Stimulated activated CD8-positive, alpha-beta memory T cell treated with anti-CD3 and anti-CD28 coated beads, Interleukin-12 subunit alpha, Interleukin-12 subunit beta, amount 100 ng/mL, for 24 hours (primary cell): ENCODE results near the gene ANKRD63.
A peak's percentile ranks its signal among the peaks of the same experiment; 100 is the strongest.

Experiments used
- DNase-seq: peaks from one replicate; pipeline ENCODE4 v3.0.0-alpha.2; 2020; ENCODE audit errors: extremely low read depth

Gene ANKRD63, protein sequence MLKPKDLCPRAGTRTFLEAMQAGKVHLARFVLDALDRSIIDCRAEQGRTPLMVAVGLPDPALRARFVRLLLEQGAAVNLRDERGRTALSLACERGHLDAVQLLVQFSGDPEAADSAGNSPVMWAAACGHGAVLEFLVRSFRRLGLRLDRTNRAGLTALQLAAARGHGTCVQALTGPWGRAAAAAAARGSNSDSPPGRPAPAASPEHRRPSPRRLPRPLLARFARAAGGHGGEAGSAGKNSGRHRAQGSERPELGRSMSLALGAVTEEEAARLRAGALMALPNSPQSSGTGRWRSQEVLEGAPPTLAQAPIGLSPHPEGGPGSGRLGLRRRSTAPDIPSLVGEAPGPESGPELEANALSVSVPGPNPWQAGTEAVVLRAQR

DNA sequence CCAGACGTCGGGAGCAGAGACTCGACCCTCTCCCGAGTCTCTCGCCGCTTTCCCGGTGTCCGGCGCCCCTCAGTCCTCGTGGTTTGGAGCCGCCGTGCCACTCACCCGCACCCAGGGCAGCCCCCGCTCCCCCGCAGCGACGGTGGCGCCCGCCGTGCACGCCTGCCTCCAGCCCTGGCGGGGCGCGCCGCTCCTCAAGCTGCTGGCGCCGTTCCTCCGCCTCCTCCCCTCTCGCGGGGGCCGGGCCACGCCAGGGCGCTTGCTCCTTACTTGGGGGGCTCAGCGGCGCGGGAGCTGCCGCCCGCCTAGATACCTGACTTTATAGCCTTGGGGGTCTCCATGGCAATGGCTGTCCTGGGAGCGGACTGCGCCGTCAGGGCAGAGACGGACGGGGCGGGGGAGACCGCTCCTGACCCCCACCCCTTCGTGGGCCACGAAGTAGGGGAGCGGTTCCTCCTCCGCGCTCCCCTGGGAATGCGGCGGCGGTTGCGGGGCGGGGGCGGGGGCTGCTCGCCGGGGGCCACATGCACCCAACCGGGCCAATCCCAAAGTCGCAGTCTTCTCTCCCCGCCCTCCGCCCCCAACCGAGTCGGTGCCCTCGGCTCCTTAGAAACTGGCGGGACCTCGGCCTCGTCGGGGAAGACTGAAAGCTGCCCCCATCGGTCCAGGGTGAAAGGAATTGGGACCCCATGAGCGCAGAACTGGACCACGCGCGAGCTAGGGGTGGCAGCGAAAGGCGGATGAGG, at the start of gene ANKRD63:
Gene ANKRD63 (minus strand): TSS at position 196 of the 746 bp plus-strand sequence. CDS start 478 bp downstream, outside the sequence.
- no peak for DNase-seq

DNA sequence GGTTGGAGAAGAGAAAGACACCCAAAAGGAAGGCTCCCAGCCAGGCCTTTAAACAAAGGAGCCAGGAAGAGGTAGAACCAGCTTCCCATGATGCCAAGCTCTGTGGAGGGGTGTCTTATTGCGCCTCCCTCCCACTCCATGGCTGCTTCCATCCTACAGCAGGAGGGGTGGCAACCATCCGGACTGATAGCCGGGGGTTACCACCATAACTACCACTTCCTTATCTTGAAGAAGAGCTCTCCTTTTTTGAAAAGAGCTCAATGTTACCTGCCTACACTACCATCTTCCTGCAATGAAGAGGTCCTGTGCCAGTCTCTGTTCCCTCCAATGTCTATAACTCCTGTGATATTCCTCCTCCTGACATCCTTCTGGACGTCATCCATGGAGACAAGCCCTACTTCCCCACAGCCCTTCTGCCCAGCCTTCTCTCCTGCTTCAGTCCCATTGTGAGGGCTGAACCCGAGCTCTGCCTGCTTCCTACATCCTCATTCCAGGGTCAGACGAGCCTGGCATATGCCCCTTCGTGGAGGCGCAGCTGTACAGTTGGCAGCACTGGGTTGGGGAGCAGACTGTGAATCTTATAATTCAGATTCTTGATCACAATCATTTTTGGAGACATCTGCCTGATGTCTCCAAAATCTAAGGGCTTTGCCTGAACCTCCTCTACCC, 49.4 kb upstream of the ANKRD63 start:
- no peak for DNase-seq

DNA sequence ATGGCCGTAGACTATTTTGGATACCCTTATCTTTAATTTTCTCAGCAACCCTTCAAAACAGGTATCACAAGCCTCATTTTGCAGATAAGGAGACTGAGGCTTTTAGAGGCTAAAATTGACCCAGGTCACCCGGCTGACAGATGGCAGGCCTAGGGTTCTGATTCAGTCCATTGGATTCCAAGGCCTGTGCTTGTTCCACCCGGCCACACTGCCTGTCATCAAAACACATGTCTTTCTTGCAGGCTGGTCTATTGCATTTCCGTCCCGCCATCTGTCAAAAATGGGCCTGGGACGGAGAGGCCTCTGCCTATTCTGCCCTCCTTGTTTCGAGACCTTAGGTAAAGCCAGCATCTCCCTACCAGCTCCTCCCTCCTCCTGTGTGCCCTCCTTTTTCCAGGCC, 48.8 kb upstream of the ANKRD63 start:
- no peak for DNase-seq

DNA sequence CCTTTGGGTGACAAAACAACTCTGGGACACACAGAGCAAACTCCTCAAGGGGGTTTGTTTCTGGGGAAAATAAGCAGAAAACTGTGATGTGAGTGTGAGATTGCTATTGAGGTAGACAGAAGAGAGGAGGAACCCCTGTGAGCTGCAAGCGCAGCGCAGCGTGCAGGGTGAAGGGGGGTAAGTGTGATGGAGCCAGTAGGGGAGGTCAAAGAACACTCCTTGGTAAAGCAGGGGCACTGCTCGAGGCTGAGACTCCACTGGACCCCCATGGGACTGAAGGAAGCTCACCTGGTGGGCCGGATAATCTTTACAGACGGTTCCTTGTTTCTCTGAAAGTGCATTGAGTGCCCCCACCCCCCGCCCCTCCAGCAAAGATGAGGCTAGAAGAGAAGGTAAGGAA, 48.2 kb upstream of the ANKRD63 start:
- DNase-seq: no peak

DNA sequence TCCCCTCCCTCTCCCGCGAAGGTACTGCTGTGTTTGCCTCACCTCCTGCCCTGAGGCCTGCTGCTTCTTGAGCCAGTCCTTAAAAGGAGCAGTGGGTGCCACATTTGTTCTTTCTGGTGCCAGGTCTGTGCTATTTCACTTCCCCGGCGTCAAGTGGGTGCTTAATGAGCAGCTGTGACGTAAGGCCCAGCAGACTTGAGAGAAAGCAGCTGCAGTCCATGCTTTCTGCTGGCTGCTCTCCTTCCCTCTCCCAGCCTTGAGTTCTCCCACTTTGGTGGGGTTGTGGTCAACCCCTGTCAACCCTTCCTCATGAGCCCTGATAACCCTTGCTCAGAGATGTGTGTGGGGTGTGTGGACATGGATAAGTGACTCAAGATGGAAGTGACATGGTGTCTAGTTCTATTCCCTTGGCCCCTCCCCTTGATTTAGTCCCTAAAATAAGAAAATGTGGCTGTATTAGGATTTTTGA, 47.5 kb upstream of the ANKRD63 start:
- DNase-seq: no peak

DNA sequence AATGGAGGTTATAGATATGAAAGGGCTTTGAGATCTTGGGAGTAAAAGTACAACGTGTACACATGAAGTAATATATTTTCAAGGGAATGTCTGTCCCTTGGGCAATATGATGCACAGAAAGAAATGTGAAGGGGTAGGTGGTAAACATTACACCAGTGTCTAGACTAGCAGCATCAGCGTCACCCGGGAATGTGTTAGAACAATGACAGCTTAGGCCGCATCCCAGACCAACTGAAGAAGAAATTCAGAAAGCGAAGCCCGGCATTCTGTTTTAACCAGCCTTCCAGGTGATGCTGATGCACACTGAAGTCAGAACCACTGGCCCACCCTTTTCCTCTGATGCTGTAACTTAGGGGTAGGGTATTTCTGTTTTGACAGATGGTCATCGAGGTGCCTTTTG, 46.9 kb upstream of the ANKRD63 start:
- no peak for DNase-seq

DNA sequence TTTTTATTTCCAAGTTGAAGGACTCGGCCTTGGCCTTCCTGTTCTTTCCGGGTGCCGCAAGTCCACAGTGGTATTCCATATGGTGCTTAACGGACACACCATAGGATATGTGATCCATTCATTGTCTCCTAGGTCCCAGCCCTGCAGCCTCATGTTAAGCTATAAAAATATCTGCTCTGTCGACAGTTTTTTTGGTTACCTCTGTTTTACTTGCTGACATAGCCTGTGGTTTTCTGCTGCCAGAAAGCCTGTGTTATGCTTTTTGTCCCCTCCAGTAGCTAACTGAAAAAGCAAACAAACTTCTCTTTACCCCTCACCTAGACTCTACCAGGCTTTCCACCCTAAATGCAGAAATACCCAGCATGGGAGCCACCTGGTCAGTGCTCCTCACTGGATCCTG, 45.9 kb upstream of the ANKRD63 start:
- DNase-seq: no peak

DNA sequence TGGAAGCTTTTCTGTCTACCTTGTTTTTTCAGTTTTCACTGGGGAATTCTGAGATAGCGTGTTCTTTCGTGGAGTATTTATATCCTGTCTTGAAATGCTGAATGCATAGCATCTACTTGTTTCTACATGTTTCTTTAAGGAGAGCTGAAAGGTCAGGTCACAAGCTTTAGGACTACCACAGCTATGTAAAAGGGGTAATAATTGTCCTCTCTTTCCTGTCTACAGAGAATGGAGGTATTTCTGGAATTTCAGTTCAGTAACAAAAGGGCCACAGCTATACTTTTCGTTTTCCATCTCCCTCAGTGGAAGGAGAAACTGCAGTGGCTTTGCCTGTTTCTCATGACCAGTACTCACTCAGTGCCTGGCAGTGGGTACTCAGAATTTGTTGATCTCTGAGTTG, 45.3 kb upstream of the ANKRD63 start:
- DNase-seq: no peak

DNA sequence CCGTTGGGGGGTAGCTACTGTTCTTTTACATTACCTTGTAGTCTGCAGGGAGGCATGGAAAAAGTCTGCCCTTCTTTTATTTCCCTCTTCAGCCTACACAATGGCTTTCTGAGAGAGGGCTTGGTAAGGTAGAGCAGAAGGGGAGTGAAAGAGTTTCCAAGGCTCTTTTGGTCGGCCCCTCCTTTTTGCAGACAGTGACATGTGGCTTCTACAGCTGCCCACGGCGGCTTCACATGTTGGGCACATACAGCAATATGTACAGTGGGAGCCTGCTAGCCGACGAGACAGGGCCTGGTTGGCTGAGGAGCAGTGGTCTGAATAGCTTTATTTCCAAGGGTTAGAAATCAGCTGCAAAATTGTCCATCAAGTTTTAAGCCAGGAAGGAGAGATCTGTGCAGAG, 44.6 kb upstream of the ANKRD63 start:
- DNase-seq: no peak

DNA sequence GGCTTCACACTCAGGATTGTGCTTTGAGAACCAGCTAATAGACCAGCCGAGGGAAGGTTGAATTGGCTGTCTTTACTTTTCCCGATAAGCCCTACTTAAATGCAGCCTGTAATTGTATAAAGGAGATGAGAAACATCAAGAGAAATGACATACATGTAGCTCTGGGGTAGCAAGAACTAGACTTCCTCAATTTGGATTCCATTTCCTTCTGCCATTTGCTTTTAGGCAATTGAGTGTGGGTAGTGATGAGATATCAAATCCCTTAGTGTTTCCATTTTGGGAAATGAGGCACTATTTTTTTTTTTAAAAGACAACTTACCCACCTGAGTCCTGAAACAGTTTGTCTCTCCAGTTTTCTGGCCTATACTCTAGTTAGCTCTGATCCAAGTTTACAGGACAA, 42.8 kb upstream of the ANKRD63 start:
- DNase-seq: no peak

DNA sequence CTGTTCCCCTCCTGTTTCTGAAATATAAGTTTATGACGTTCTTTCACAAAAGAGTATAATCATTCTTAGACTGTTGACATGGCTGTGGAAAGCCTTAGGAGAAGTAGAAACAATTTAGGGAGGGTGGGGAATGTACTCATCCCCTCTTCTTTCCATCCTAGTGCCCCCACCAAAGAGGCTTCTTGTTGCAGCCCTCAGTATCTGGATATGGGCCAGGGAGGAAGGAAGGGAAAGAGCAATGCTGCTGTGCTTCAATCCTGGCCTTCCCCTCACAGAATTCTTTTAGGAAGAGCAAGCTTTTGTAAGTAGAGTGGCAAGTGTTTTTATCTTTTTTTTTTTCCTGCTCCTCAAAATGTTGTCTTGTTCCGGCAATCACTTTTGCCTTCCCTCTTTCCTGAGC, 42.3 kb upstream of the ANKRD63 start:
- DNase-seq: no peak

DNA sequence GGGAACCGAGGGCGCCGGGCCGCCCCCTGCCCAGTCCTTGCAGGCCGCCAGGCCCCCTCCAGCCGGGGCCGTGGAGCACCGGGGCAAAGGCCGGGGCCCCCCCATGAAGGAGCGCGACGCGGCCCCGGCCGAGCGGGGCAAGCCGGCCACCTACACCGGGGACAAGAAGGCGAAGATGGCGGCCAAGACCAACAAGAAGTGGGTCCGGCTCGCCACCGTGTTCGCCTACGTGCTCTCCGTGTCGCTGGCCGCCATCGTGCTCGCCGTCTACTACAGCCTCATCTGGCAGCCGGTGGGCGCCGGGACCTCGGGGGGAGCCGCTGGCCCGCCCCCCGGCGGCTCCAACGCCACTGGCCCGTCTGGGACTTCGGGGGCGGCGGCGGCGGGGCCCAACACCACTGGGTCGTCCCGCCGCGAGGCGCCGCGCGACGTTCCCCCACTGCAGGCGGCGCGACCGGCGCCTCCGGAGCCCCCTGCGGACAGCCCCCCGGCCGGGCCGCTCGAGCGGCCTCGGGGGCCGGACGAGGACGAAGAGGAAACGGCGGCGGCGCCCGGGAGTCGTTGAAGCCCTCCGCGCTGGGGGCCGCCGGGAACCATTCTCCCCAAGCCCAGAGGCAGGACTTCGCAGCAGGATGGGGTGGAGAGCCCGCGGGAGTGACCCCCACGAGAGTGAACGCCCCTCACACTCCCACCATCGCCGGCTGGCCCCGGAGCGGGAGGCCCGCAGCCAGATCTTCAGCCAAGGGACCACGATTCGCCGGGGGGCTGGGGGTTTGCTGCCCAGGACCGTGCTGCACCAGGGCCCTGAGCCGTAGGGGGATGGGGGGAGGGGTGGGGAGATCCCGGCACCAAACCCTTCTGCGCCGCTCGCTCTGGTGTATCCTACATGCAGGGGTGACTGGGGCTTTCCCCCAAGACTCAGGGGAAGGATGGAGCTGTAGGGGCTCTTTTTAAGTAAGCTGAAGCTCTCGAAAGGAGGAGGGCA, 41.4 kb upstream of the ANKRD63 start:
- DNase-seq: no peak

DNA sequence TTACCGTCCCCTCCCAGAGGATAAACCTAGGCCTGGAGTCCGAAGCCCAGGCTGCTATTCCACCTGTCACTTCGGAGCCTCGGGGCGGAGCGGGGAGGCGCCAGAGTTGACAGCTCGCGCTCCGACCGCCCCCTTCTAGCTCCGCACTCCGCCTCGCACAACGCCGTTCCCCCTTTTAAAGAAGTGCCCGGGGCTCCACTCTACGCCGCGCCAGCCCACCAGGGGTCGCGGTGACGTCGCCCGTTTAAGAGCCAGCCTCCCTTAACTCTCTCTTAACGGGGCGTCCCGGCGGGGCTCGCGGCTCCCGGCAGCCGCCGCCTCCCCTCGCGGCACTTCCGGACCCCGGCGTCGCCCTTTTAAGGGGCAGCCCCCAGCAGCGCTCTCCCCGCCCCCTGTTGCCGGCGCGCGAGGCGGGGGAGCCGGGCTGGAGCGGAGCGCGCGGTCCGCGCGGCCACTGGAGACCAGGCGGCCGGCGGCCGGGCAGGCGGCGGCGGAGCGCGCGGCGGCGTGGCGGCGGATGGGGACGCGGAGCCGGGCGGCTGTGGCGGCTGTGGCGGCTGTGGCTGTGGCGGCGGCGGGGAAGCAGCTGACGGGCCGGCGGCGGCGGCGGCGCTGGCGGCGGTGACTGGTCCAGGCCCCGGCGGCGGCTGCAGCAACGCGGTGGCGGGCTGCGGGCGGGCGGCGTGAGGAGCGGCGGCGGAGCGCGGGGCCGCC, 40.5 kb upstream of the ANKRD63 start, which contains the start of gene INAFM2:
Gene INAFM2 (plus strand): TSS at position 454 of the 714 bp plus-strand sequence. CDS start 364 bp downstream, outside the sequence.
- peak; percentile 79 for DNase-seq

DNA sequence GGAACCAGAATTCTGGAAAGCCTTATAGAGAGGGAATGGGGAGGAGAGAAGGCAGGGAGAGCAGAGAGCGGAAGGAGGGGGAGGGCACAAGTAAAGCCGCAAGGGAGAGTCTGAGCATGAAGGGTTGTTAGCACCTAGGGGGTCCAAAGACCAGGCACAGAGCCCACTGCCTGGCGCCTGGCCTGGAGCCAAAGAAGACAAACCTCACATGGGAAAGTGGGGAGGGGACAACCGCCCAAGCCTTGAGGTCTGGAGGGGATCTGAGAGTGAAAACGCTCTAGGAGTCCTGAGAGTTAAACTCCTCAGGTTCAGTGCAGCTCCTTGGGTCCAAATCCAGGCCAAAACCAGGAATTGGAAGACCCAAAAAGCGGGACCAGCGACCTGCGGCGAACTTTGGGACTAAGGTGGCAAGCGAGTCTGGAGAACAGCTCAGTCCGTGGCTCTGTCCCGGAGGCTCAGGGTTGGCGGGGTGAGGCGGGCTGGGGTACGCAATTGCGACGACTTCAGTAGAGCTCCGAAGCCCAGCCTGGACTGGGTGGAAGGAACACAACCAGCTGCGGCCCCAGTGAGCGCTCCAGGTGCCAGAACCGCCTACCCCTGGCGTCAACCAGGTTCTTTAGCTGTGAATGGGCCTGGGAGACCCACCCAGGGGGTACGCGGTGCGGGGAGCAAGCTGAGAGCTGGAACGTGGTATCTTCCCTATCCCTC, 39.8 kb upstream of the ANKRD63 start:
- no peak for DNase-seq

DNA sequence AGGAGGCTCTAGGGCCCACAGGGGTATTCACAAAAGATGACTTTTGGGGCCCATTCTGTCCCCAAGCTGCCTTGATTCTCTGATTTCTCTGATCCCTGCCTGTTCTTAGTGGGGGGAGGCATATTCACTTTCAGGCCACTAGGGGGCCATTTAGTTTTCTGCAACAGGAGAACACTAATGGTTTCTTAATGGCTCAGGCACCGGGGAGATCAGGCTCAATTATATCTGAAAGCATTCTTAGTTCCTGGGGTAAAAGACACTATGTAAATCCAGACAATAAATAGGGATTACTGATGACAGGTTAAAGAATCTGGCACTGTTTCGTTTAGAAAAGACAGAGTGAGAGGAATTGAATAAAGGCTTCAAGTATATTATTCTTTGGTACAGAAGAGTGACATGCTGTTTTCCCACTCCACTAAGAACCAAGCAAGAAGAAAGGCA, 38.1 kb upstream of the ANKRD63 start:
- no peak for DNase-seq

DNA sequence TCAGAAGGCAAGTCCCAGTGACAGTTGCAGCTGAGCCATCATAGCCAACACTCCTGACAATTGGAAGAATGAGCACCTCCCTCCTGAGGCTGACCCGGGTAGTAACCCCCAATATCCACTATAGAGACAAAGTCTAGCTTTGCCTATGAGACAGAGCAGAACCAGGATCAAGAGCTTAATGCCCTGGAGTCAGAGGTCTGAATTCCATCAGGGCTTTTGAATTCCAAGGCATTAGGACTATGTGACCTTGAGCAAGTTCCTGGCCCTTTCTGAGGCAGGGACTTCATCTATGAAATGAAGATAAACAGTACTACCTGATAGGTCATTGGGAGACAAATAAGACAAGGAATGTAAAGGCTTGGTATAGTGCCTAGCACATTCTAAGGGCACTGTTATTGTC, 37.5 kb upstream of the ANKRD63 start:
- DNase-seq: no peak

DNA sequence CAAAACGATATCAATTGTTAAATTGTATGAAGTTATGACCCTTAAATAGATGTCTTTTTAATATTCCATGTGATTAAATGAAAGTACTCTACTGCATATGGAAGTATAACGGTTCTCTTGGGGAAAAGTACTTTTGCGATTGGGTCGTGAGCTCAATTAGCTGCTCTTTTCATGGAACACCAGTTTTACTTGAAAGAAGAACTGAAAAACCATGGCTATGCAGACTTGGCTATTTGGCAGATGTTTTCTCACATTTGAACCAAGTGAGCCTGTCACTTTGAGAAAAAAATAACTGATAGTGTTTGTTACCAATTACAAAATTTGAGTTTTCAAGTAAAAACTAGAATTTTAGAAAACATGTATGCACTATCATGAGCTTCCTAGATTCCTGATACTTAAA, 34.7 kb upstream of the ANKRD63 start:
- no peak for DNase-seq

DNA sequence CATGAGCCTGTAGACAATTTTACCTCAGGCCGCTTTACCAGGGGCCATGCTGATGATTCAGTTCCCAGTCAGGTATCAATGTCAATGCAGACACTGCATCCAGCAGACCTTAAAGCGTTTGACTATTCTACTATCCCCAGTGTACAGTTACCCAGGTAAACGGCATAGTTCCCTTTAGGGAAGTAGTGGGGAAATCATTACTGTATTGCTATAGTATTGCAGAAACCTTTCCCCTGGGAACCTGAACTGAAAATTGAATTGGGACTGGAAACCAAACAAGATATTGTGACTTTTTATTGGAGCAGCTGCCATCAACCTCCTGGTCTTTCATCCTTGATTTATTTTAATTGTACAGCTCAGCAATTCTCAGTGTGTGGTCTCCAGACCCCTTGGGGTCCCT, 34.1 kb upstream of the ANKRD63 start:
- DNase-seq: no peak

DNA sequence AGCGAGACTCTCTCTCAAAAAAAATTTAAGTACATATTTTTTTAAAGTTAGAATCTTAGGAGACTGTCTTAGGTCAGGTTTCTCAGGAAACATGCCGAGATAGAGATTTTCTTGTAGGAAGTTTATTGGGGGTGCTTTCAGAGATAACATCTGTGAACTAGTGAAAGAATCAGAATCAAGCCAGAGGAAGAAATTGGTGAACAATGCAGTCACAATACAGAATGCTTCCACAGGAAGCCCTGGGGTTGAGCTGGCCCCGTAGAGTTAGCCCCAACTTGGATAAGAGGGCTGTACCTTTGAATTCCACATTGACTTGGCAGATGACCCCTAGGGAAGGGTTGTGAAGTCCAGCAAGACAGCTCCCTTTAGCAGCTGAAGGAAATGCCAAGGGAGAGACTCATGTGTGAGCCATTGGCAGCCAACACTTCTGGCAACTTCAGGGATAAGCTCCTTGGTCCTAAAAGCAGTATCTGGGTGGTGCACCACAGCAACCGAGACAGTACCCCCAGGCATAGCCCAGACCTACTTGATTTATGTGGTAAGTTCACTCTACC, 31.9 kb upstream of the ANKRD63 start:
- no peak for DNase-seq
